HepG2 (cell line): ENCODE measurements around the gene FGD4. TPM values are rescaled to one million over a fixed set of nuclear protein-coding genes. Genes with fewer than 3 reads are reported as not detected.

Experiments used
- ADNP ChIP-seq: sonication (generic); formaldehyde crosslinking; IDR thresholded peaks from 2 replicates; pipeline ENCODE4 v1.4.0; 2020; ENCODE audit warnings: missing genetic modification reagents
- GATA4 ChIP-seq: sonication (generic); IDR thresholded peaks from 2 replicates; pipeline ENCODE4 v1.6.1; 2016; ENCODE audit warnings: antibody characterized with exemption, low read depth, borderline replicate concordance
- HNF4A ChIP-seq: sonication (generic); formaldehyde crosslinking; IDR thresholded peaks from 2 replicates; pipeline ENCODE4 v1.4.0; 2020; ENCODE audit warnings: missing genetic modification reagents
- NR2F1 ChIP-seq, 2 experiments: fragments of 450-650 bp in 1 of 2; formaldehyde crosslinking in 1 of 2; IDR thresholded peaks; 2 replicates each; pipeline versions ENCODE4 v1.5.0 to v1.6.1; 2016 to 2020; ENCODE audit warnings: mild to moderate bottlenecking in 1 of 2, missing compliant biosample characterization in 1 of 2, missing genetic modification reagents in 1 of 2, moderate library complexity in 1 of 2
- RFX3 ChIP-seq: IDR thresholded peaks from 2 replicates; pipeline ENCODE4 v1.6.1; 2016; ENCODE audit warnings: missing biosample characterization, missing genetic modification reagents
- SOX13 ChIP-seq, 3 experiments: fragments of 450-650 bp in 1 of 3; sonication (generic) in 1 of 3; formaldehyde crosslinking in 1 of 3; IDR thresholded peaks in 2 of 3; conservative IDR thresholded peaks in 1 of 3; 2 replicates each; pipeline versions ENCODE4 v1.5.0 to v1.6.1; 2016 to 2020; ENCODE audit warnings: antibody characterized with exemption in 1 of 3, mild to moderate bottlenecking in 1 of 3, missing compliant biosample characterization in 1 of 3, missing genetic modification reagents in 1 of 3, moderate library complexity in 1 of 3
- SOX6 ChIP-seq, 2 experiments: fragments of 450-650 bp in 1 of 2; sonication (generic) in 1 of 2; formaldehyde crosslinking in 1 of 2; IDR thresholded peaks; 2 replicates each; pipeline versions ENCODE4 v1.4.0 to v1.6.1; 2017 to 2020; ENCODE audit warnings: antibody characterized with exemption in 1 of 2, mild to moderate bottlenecking in 1 of 2, missing genetic modification reagents in 1 of 2
- TBX2 ChIP-seq: sonication (generic); formaldehyde crosslinking; IDR thresholded peaks from 2 replicates; pipeline ENCODE4 v1.5.0; 2020; ENCODE audit warnings: missing genetic modification reagents, mild to moderate bottlenecking, borderline replicate concordance
- ZBTB21 ChIP-seq: sonication (generic); formaldehyde crosslinking; IDR thresholded peaks from 2 replicates; pipeline ENCODE4 v1.4.0; 2020; ENCODE audit warnings: missing genetic modification reagents
- ZNF468 ChIP-seq: sonication (generic); formaldehyde crosslinking; IDR thresholded peaks from 2 replicates; pipeline ENCODE4 v1.8.0; 2022; ENCODE audit warnings: mild to moderate bottlenecking, moderate library complexity, missing genetic modification reagents
- ZNF616 ChIP-seq: sonication (generic); formaldehyde crosslinking; IDR thresholded peaks from 2 replicates; pipeline ENCODE4 v1.5.0; 2020; ENCODE audit warnings: low read depth, mild to moderate bottlenecking, missing genetic modification reagents
- ZNF652 ChIP-seq: IDR thresholded peaks from 2 replicates; pipeline ENCODE4 v1.6.1; 2016; ENCODE audit warnings: low read depth, borderline replicate concordance
- ZNF724P ChIP-seq: sonication (generic); formaldehyde crosslinking; IDR thresholded peaks from 2 replicates; pipeline ENCODE4 v1.8.0; 2022; ENCODE audit warnings: missing genetic modification reagents, borderline replicate concordance
- polyA plus RNA-seq, 8 experiments: library from polyadenylated mRNA; depleted of rRNA in 3 of 8; stranded (reverse) in 7 of 8; unstranded in 1 of 8; fragments of >200 nt; fragmentation: Illumina TruSeq in 4 of 8; extraction: Trizol in 4 of 8; gene quantifications; 2 replicates each; pipeline versions ENCODE4 v1.2.1 to v1.2.3, GENCODE V29; 2011 to 2016; ENCODE audit warnings: low read depth in 4 of 8, missing spikeins in 1 of 8, mixed read lengths in 1 of 8; ENCODE audit not compliant: insufficient read depth in 1 of 8
- total RNA-seq, 5 experiments: library from RNA; depleted of rRNA; stranded (reverse); fragments of >200 nt; fragmentation: Illumina TruSeq; extraction: Trizol; gene quantifications; 2 replicates each; pipeline ENCODE4 v1.2.3, GENCODE V29; 2016; ENCODE audit warnings: low read depth in 1 of 5
- TF ChIP-seq, protein P1 (sequence below): sonication (generic); formaldehyde crosslinking; IDR thresholded peaks from 2 replicates; pipeline ENCODE4 v1.8.0; 2022; ENCODE audit warnings: low read depth, missing genetic modification reagents
- TF ChIP-seq, protein P2 (sequence below): sonication (generic); formaldehyde crosslinking; conservative IDR thresholded peaks from 2 replicates; pipeline ENCODE4 v1.4.0; 2020; ENCODE audit warnings: mild to moderate bottlenecking, missing genetic modification reagents, moderate library complexity
- TF ChIP-seq, protein P3 (sequence below): IDR thresholded peaks from 2 replicates; pipeline ENCODE4 v1.4.0; 2020; ENCODE audit warnings: mild to moderate bottlenecking, missing genetic modification reagents
- TF ChIP-seq, protein P4 (sequence below), 2 experiments: fragments of 450-650 bp in 1 of 2; sonication (generic) in 1 of 2; formaldehyde crosslinking; IDR thresholded peaks; 2 replicates each; pipeline versions ENCODE4 v1.5.0 to v1.8.0; 2020 to 2022; ENCODE audit warnings: mild to moderate bottlenecking in 1 of 2, missing genetic modification reagents in 1 of 2

Gene FGD4
- total and polyA plus RNA-seq, 2 of the 13 experiments (the other 11 are each of a cell fraction or from before 2014, with no cell fraction given), result 4.6 to 6.6 TPM

DNA sequence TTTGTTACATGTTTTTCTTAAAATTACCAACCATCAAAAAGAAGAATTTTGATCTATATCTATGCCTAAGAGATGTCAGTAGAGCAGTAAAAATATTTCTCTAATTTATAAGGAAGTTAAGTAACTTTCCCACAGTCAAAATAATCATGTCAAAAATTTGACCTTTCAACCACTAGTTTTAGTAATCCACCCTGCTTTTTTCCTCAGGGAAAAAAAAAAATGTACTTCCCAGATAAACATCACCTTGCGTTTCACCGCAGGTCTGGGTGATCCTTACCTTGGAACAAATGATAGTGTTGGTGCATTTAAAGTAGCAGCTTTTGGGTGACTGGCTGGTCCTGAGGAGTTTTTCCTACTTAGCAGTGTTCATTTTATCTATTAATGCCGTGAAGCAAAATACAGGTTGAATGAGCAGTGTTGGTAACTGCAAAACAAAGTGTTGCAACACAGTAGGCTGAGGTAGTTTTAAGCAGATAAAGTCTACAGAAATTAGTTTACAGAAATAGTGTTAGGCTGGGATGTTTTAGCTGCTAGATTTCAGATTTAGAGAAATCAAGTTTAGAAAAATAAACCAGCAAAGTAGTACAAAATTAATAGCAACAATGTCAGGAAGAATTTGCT is 142.5 kb downstream of the FGD4 start (continued):
- no peak for TF ChIP-seq ZNF616 (CRISPR knock-in tag)
- TF ChIP-seq, protein P1, sequence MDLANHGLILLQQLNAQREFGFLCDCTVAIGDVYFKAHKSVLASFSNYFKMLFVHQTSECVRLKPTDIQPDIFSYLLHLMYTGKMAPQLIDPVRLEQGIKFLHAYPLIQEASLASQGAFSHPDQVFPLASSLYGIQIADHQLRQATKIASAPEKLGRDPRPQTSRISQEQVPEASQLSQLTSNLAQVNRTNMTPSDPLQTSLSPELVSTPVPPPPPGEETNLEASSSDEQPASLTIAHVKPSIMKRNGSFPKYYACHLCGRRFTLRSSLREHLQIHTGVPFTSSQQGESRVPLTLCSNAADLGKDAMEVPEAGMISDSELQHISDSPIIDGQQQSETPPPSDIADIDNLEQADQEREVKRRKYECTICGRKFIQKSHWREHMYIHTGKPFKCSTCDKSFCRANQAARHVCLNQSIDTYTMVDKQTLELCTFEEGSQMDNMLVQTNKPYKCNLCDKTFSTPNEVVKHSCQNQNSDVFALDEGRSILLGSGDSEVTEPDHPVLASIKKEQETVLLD, result no peak
- TF ChIP-seq, protein P2, sequence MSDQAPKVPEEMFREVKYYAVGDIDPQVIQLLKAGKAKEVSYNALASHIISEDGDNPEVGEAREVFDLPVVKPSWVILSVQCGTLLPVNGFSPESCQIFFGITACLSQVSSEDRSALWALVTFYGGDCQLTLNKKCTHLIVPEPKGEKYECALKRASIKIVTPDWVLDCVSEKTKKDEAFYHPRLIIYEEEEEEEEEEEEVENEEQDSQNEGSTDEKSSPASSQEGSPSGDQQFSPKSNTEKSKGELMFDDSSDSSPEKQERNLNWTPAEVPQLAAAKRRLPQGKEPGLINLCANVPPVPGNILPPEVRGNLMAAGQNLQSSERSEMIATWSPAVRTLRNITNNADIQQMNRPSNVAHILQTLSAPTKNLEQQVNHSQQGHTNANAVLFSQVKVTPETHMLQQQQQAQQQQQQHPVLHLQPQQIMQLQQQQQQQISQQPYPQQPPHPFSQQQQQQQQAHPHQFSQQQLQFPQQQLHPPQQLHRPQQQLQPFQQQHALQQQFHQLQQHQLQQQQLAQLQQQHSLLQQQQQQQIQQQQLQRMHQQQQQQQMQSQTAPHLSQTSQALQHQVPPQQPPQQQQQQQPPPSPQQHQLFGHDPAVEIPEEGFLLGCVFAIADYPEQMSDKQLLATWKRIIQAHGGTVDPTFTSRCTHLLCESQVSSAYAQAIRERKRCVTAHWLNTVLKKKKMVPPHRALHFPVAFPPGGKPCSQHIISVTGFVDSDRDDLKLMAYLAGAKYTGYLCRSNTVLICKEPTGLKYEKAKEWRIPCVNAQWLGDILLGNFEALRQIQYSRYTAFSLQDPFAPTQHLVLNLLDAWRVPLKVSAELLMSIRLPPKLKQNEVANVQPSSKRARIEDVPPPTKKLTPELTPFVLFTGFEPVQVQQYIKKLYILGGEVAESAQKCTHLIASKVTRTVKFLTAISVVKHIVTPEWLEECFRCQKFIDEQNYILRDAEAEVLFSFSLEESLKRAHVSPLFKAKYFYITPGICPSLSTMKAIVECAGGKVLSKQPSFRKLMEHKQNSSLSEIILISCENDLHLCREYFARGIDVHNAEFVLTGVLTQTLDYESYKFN (CRISPR knock-in tag), result 0 out of 2 replicates have a peak, but pooled peaks have one; percentile 21
- TF ChIP-seq, protein P3, sequence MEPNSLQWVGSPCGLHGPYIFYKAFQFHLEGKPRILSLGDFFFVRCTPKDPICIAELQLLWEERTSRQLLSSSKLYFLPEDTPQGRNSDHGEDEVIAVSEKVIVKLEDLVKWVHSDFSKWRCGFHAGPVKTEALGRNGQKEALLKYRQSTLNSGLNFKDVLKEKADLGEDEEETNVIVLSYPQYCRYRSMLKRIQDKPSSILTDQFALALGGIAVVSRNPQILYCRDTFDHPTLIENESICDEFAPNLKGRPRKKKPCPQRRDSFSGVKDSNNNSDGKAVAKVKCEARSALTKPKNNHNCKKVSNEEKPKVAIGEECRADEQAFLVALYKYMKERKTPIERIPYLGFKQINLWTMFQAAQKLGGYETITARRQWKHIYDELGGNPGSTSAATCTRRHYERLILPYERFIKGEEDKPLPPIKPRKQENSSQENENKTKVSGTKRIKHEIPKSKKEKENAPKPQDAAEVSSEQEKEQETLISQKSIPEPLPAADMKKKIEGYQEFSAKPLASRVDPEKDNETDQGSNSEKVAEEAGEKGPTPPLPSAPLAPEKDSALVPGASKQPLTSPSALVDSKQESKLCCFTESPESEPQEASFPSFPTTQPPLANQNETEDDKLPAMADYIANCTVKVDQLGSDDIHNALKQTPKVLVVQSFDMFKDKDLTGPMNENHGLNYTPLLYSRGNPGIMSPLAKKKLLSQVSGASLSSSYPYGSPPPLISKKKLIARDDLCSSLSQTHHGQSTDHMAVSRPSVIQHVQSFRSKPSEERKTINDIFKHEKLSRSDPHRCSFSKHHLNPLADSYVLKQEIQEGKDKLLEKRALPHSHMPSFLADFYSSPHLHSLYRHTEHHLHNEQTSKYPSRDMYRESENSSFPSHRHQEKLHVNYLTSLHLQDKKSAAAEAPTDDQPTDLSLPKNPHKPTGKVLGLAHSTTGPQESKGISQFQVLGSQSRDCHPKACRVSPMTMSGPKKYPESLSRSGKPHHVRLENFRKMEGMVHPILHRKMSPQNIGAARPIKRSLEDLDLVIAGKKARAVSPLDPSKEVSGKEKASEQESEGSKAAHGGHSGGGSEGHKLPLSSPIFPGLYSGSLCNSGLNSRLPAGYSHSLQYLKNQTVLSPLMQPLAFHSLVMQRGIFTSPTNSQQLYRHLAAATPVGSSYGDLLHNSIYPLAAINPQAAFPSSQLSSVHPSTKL (CRISPR knock-in tag), result peak; percentile 34; the same call in 1 of the 2 replicates
- no peak for TF ChIP-seq ZNF652 (CRISPR knock-in tag)
- TF ChIP-seq ZNF724P, result no peak
- peak; percentile 28; the same call in 1 of the 2 replicates for TF ChIP-seq HNF4A (CRISPR knock-in tag)
- TF ChIP-seq ADNP (CRISPR knock-in tag), result no peak
- TF ChIP-seq RFX3 (CRISPR knock-in tag), result no peak
- TF ChIP-seq, protein P4, sequence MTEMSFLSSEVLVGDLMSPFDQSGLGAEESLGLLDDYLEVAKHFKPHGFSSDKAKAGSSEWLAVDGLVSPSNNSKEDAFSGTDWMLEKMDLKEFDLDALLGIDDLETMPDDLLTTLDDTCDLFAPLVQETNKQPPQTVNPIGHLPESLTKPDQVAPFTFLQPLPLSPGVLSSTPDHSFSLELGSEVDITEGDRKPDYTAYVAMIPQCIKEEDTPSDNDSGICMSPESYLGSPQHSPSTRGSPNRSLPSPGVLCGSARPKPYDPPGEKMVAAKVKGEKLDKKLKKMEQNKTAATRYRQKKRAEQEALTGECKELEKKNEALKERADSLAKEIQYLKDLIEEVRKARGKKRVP (CRISPR knock-in tag; IDR thresholded peaks at IDR 0.05), result 0 out of 4 replicates have a peak, but pooled peaks of 1 of the 2 experiments have one; percentile 44
- TF ChIP-seq ZNF468 (CRISPR knock-in tag), result no peak
- no peak for TF ChIP-seq SOX6 (IDR thresholded peaks at IDR 0.05)
- peak; percentile 24; the same call in 1 of the 2 replicates for TF ChIP-seq SOX6 (CRISPR knock-in tag; IDR thresholded peaks at IDR 0.05)
- no peak for TF ChIP-seq ZBTB21 (CRISPR knock-in tag)
- no peak for TF ChIP-seq TBX2 (CRISPR knock-in tag)
- no peak for TF ChIP-seq NR2F1 (CRISPR knock-in tag; IDR thresholded peaks at IDR 0.05)
- no peak for TF ChIP-seq GATA4
- no peak for TF ChIP-seq SOX13 (IDR thresholded peaks at IDR 0.05)
- peak in 1 of 2 experiments; percentile 38; a peak in 1 of 4 replicates for TF ChIP-seq SOX13 (CRISPR knock-in tag; conservative IDR thresholded peaks at IDR 0.05 in 1 of 2, IDR thresholded peaks at IDR 0.05 in 1 of 2)
